Glutamatergic neuron (in vitro differentiated cells): ENCODE results near the gene OR2F2. TPM values are rescaled to one million over a fixed set of nuclear protein-coding genes. Genes with fewer than 3 reads are reported as not detected.

Source experiments
- DNase-seq: peaks from one replicate; pipeline ENCODE4 v3.0.0; 2022
- H3K27ac Mint-ChIP-seq: one replicate; pipeline ENCODE4 v1.8.0; 2020; ENCODE audit warnings: mild to moderate bottlenecking, mixed read lengths, inconsistent platforms; ENCODE audit not compliant: unreplicated experiment
- H3K27me3 Mint-ChIP-seq: one replicate; pipeline ENCODE4 v1.8.0; 2020; ENCODE audit warnings: mild to moderate bottlenecking, moderate library complexity, mixed read lengths, inconsistent platforms; ENCODE audit not compliant: unreplicated experiment
- H3K36me3 Mint-ChIP-seq: one replicate; pipeline ENCODE4 v1.8.0; 2020; ENCODE audit warnings: mild to moderate bottlenecking, mixed read lengths, inconsistent platforms; ENCODE audit not compliant: unreplicated experiment
- H3K4me1 Mint-ChIP-seq: one replicate; pipeline ENCODE4 v1.8.0; 2020; ENCODE audit warnings: mild to moderate bottlenecking, low read depth, mixed read lengths, inconsistent platforms; ENCODE audit not compliant: unreplicated experiment
- H3K4me3 Mint-ChIP-seq: one replicate; pipeline ENCODE4 v1.8.0; 2020; ENCODE audit warnings: mild to moderate bottlenecking, mixed read lengths, inconsistent platforms; ENCODE audit not compliant: unreplicated experiment
- H3K9me3 Mint-ChIP-seq: one replicate; pipeline ENCODE4 v1.8.0; 2020; ENCODE audit warnings: mild to moderate bottlenecking, moderate library complexity, mixed read lengths, inconsistent platforms; ENCODE audit not compliant: unreplicated experiment
- total RNA-seq: library from RNA; stranded (reverse); fragmentation: NEBNext Ultra II Directional; extraction: Animal tissue kit (Norgen Biotek cat#: 25700); gene quantifications from one replicate; pipeline ENCODE4 v1.2.1, GENCODE V29; 2021; ENCODE audit not compliant: unreplicated experiment
- TF ChIP-seq, protein P1 (sequence below): fragments of 200-600 bp; sonication (generic); IDR thresholded peaks from one replicate; pipeline ENCODE4 v1.5.0; 2021; ENCODE audit not compliant: partially characterized antibody, unreplicated experiment

OR2F2 gene
- total RNA-seq, 1 donor from 2014 or later = not detected

DNA sequence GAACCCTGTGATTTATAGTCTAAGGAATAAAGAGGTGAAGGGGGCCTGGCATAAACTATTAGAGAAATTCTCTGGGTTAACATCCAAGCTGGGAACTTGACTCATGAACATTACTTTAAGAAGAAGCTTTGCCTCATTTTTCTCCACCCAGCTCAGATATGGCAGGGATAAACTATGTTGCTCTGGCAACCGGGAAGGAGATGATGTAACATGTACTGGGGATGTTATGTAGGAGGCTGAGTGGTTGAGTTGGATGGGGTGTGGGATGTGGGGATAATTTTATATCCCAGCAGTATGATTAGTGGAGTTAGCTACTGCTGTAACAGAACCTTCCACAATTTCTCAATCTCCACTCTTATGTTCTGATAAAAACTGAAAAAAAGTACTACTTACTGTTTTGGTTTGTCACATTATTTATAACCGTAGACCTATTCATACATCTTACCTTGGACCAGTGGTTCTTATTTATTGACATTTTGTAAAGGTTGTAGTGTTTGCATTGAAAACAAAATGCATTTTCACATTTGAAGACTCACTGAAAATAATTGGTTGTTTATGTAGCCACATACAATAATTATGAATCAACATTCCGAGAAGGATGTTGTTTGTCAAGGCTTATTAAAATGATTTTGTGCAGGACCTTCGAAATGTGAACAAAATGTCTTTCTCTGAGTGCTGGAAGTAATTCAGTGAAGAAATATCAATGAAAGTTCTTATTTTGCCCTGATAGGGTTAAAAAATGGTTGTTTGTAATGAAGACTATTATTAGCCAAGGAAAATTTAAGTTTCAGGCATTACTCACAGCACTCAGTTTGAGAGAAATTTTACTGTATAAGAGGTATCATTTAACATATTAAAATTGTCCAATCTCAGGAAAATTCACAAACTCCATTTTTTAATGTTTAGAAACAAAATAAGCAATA lies 1.3 kb downstream of the OR2F2 start:
- peaks cover 2% of the 10 kb centered on the region for H3K27me3 Mint-ChIP-seq
- H3K4me3 Mint-ChIP-seq = no peak overlapping the region
- no peak overlapping the region for H3K27ac Mint-ChIP-seq
- DNase-seq = no peak
- H3K36me3 Mint-ChIP-seq = no peaks in the 10 kb centered on the region
- H3K9me3 Mint-ChIP-seq = peaks cover 1% of the 10 kb centered on the region
- no peaks in the 10 kb centered on the region for H3K4me1 Mint-ChIP-seq
- TF ChIP-seq, protein P1, sequence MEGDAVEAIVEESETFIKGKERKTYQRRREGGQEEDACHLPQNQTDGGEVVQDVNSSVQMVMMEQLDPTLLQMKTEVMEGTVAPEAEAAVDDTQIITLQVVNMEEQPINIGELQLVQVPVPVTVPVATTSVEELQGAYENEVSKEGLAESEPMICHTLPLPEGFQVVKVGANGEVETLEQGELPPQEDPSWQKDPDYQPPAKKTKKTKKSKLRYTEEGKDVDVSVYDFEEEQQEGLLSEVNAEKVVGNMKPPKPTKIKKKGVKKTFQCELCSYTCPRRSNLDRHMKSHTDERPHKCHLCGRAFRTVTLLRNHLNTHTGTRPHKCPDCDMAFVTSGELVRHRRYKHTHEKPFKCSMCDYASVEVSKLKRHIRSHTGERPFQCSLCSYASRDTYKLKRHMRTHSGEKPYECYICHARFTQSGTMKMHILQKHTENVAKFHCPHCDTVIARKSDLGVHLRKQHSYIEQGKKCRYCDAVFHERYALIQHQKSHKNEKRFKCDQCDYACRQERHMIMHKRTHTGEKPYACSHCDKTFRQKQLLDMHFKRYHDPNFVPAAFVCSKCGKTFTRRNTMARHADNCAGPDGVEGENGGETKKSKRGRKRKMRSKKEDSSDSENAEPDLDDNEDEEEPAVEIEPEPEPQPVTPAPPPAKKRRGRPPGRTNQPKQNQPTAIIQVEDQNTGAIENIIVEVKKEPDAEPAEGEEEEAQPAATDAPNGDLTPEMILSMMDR = no peak

DNA sequence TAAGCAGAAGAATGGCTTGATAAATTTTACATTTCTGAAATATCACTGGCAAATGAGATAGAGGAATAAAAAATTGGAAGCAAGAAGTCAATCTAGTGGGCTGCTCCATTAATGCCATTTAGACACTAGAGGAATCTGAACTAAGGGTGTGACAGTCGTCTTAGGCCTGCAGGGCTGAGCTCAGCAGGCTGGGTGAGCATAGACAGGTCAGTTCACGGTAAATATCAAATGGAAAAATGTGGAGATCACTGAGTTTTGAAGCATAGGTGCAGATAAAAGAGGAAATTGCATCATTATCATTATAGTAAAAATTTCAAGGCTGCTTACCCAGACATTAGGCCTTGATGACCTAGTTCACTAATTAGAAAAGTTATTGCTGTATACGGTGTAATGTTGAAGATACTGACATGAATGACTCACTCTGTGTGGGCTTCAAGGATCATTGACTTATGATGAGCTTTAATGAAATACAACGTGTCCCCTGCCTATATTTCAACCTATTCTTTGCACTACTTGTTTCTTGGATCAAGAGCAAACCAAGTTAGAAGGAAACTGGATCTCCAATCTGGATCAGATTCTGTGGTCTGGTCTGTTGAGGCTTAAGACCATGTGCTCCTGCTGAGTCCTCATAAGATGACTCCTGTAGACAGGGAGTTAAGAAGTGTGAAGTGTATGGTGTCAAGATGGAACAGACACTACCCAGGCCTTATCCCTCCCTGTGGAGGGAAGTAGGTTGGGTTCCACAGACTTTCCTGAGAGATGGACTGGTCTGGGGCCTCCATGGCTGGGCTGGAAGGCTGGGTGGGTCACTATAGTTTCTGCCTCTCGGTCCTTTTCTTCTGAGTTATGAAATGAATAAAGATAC lies 3.6 kb downstream of the OR2F2 start:
- H3K4me3 Mint-ChIP-seq = no peak overlapping the region
- H3K9me3 Mint-ChIP-seq = peaks cover 1% of the 10 kb centered on the region
- H3K4me1 Mint-ChIP-seq = no peaks in the 10 kb centered on the region
- DNase-seq = no peak
- no peaks in the 10 kb centered on the region for H3K36me3 Mint-ChIP-seq
- peaks cover 2% of the 10 kb centered on the region for H3K27me3 Mint-ChIP-seq
- TF ChIP-seq, protein P1 = no peak
- no peak overlapping the region for H3K27ac Mint-ChIP-seq

DNA sequence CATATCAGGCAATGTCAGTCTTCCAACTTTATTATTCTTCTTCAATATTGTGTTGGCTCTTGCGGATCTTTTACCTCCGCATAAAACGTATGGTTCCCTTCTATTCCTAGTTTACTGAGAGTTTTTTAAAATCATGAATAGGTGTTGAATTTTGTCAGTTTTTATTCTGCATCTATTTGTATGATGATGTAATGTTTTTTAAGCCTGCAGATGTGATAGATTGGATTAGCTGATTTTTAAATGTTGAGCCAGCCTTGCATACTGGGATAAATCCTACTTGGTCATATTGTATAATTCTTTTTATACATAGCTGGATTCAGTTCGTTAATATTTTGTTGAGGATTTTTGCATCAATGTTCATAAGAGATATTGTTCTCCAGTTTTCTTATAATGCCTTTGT lies 10.4 kb downstream of the OR2F2 start:
- TF ChIP-seq, protein P1 = no peak
- Mint-ChIP-seq H3K4me3 (no peak overlapping the region), H3K9me3 (no peaks in the 10 kb centered on the region), H3K4me1 (no peaks in the 10 kb centered on the region), H3K27ac (no peak overlapping the region), H3K36me3 (peaks cover 9% of the 10 kb centered on the region), H3K27me3 (peaks cover 2% of the 10 kb centered on the region)
- no peak for DNase-seq

DNA sequence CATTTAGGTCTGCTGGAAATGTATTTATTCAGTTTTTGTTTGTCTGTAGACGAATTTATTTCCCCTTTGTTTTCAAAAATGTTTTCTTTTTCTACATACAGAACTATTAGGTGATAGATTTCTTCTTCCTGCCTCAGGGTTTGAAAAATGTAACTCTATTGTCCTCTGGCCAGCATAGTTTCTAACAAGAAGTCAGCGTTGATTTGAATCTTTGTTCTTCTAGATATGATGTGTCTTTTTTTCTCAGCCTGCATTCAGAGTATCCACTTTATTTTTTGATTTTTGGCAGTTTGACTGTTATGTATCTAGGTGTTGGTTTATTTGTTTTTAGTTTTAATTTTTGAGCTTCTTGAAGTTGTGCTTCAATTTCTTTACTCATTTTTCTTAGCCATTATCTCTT lies 12.1 kb downstream of the OR2F2 start:
- DNase-seq = no peak
- TF ChIP-seq, protein P1 = no peak
- Mint-ChIP-seq H3K27ac (no peak overlapping the region), H3K27me3 (peaks cover 2% of the 10 kb centered on the region), H3K9me3 (no peaks in the 10 kb centered on the region), H3K36me3 (peaks cover 9% of the 10 kb centered on the region), H3K4me3 (no peak overlapping the region), H3K4me1 (no peaks in the 10 kb centered on the region)
